ENCODE results near the gene TH. TPM values are rescaled to one million over a fixed set of nuclear protein-coding genes. Genes with fewer than 3 reads are reported as not detected.

TH gene
- total RNA-seq, 1 donor: not detected

DNA sequence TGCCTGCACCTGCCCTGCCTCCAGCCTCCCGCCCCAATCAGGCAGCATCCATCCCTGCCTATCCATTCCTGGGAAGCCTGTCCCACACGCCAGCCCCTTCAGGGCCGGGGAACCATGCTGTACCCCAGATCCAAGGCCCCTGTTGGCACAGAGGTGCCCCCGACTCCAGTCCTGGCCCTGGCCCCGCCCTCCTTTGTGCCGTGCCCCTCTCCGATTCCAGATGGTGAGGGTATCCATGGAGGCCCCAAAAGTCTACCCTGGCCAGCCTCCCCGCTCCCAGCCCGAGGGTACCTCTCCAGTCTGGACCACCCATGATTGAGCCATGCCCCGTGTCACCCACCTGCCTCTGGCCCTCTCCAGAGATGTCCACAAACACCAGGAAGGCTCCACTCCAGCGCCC lies 2.7 kb upstream of the TH start:
- TF ChIP-seq, protein P1, sequence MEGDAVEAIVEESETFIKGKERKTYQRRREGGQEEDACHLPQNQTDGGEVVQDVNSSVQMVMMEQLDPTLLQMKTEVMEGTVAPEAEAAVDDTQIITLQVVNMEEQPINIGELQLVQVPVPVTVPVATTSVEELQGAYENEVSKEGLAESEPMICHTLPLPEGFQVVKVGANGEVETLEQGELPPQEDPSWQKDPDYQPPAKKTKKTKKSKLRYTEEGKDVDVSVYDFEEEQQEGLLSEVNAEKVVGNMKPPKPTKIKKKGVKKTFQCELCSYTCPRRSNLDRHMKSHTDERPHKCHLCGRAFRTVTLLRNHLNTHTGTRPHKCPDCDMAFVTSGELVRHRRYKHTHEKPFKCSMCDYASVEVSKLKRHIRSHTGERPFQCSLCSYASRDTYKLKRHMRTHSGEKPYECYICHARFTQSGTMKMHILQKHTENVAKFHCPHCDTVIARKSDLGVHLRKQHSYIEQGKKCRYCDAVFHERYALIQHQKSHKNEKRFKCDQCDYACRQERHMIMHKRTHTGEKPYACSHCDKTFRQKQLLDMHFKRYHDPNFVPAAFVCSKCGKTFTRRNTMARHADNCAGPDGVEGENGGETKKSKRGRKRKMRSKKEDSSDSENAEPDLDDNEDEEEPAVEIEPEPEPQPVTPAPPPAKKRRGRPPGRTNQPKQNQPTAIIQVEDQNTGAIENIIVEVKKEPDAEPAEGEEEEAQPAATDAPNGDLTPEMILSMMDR (IDR thresholded peaks at IDR 0.05; ENCODE audit: insufficient read depth, low read depth, low read length): no peak
- DNase-seq (ENCODE audit: low read depth): no peak
- H3K4me3 ChIP-seq (ENCODE audit: low read depth, low read length): no peak overlapping the region

DNA sequence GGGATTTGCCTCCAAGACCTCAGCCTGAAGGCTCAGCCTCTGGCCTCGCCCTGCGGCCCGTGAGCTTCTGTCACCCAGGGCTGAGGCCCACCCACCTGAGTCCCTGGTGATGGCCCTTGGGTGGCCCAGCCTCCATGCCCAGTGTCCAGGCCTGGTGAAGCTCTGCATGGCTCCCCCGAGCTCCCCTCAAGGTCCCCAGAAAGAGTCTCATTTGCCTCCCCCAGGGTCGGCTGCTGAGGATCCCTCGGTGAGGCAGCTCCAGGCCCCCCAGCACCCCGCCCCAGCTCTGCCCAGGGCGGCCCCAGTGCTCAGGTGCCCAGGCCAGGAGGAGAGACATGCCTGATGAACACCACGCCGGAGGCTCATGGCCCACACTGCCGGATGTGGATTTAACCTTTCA lies 2.1 kb upstream of the TH start:
- H3K4me3 ChIP-seq (ENCODE audit: low read depth, low read length): no peak overlapping the region
- TF ChIP-seq, protein P1 (IDR thresholded peaks at IDR 0.05; ENCODE audit: insufficient read depth, low read depth, low read length): no peak
- DNase-seq (ENCODE audit: low read depth): no peak

DNA sequence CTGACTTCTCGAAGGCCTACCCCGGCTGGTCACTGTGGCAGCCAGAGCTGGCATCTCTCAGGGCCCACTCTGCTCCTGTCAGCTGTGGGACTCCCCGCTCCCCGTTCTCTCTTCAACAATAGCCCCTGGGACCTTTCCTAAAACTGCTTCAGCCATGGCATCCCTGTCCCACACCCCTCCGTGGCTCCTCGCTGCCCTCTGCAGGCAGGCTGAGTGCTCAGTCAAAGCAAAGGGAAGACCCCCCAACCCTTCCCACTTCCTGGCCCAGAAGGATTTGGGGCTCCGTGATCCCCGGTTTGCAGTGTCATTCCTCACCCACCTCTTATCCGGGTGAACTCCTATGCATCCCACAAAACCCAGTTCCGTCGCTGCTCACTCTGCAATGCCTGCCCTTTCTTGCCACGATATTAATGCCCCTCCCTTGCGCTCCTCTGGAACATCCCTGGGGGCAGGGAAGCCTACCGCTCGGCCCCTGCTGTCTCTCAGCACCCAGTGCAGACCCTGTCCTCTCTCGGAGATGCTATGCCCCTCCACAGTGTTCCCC lies 1.6 kb upstream of the TH start:
- no peak for DNase-seq (ENCODE audit: low read depth)

DNA sequence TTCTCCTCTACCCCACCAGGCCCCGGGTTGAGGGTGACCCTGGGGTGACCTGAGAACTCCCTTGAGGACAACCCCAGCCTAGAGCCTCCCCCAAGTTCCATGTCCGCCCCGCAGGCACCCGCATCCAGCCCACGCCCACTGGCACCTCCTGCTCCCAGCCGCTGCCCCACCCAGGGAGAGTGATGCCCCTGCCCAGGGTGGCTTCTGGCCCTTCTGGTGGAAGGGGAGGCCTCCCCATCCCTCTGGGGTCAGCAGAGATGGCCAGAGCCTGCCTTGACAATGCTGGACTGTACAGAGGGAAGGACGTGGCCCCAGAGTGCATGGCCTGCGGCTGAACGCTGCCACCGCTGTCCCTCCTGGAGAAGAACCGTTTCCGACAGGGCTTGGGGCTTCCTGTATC lies 1.1 kb upstream of the TH start:
- TF ChIP-seq, protein P1 (IDR thresholded peaks at IDR 0.05; ENCODE audit: insufficient read depth, low read depth, low read length): no peak
- DNase-seq (ENCODE audit: low read depth): no peak
- H3K4me3 ChIP-seq (ENCODE audit: low read depth, low read length): no peak overlapping the region

More for the DNA sequence above, 1.6 kb upstream of the TH start:
- TF ChIP-seq, protein P1 (IDR thresholded peaks at IDR 0.05; ENCODE audit: insufficient read depth, low read depth, low read length): peak; percentile 58
- no peak overlapping the region for H3K4me3 ChIP-seq (ENCODE audit: low read depth, low read length)

DNA sequence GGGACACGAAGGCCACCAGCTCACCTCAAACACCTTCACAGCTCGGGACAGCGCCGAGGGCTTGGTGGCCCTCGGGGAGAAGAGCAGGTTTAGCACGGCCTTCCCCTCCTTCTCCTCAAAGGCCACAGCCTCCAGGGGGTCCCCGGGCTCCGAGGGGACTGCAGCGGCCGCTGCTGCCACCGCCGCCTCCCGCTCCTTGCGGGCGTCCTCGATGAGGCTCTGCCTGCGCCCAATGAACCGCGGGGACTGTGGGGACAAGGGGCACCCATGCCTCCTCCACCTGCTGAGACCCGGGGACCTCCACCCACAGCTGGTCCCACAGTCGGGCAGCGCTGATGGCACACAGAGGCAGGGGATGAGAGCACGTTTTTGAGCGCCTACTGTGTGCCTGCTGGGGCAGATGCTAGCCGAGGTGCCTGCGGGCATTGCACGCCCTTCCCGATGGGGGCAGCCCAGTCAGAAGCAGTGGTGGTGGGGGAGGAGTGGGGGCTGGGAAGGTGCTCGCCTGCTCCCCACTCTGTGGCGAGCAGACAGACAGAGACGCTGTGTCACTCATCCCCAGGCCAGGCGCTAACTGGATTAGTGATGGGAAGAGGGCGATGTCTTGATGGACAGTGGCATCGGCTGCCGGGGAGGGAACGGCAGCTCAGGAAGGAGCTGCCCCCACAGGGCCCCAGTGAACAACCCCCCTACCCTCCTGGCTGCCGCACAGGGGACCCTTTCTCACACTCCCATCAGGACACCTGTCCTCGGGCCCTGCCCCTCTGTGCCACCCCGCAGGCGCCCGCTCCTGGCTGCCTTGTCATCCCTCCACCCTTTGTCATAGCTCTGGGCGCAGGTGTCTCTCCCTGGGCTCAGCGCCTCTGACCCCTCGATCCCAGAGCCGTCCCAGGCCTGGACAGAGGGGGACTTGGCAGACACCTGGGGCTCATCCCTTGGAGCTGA lies 1.7 kb downstream of the TH start:
- no peak overlapping the region for H3K4me3 ChIP-seq (ENCODE audit: low read depth, low read length)
- TF ChIP-seq, protein P1 (IDR thresholded peaks at IDR 0.05; ENCODE audit: insufficient read depth, low read depth, low read length): no peak
- DNase-seq (ENCODE audit: low read depth): no peak

DNA sequence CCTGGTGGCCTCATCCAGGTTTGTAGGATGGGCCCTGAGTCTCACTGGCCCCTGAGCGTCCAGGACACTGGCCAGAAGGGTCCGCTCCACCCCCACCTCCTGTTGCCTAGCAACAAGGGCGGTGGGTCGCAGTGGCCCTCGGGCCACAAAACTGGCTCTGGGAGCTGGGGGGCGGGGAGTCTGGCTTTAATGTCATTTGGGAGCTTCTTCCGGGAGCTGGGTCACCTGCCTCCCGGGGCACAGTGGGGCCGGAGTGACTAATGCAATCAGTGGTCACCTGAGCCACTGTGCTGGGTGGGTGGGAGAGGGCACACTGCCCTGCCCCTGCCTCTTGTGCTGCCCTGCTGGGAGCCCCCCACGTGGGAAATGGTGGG lies 2.6 kb downstream of the TH start:
- no peak for DNase-seq (ENCODE audit: low read depth)
- H3K4me3 ChIP-seq (ENCODE audit: low read depth, low read length): no peak overlapping the region
- TF ChIP-seq, protein P1 (IDR thresholded peaks at IDR 0.05; ENCODE audit: insufficient read depth, low read depth, low read length): no peak

Data from fibroblast of villous mesenchyme (primary cell).